Gastroesophageal sphincter (tissue), 3 donors: ENCODE results near the gene RECK.

Experiments used
- CTCF ChIP-seq, 4 experiments: fragments of 200-600 bp in 2 of 4; fragments of 450-650 bp in 2 of 4; sonication (generic) in 1 of 4; IDR thresholded peaks; one replicate each; pipeline ENCODE4 v1.5.1; 2017 to 2019; ENCODE audit warnings: antibody characterized with exemption in 4 of 4, mild to moderate bottlenecking in 2 of 4, moderate library complexity in 2 of 4
- EP300 ChIP-seq: sonication (generic); formaldehyde crosslinking; IDR thresholded peaks from one replicate; pipeline ENCODE4 v1.6.1; 2017; ENCODE audit warnings: antibody characterized with exemption, mild to moderate bottlenecking
- POLR2A ChIP-seq, 2 donors: fragments of 450-650 bp; IDR thresholded peaks; one replicate each; pipeline ENCODE4 v1.6.1; 2017; ENCODE audit warnings: antibody characterized with exemption in 2 of 2, mild to moderate bottlenecking in 2 of 2, moderate library complexity in 1 of 2
- POLR2AphosphoS5 ChIP-seq: sonication (generic); formaldehyde crosslinking; IDR thresholded peaks from one replicate; pipeline ENCODE4 v1.6.1; 2017; ENCODE audit warnings: antibody characterized with exemption

- TF ChIP-seq CTCF (IDR thresholded peaks at IDR 0.05) (no peak), POLR2A (IDR thresholded peaks at IDR 0.05) (no peak), POLR2AphosphoS5 (no peak), EP300 (no peak)
Measured at GRCh38 chr9:36125062-36125855, 88.5 kb downstream of the RECK start.
